GM12801 (cell line): ENCODE results near the gene FLII.

Experiments used
- CTCF ChIP-seq: IDR thresholded peaks from one replicate; pipeline ENCODE4 v1.5.1; 2011; ENCODE audit warnings: control low read depth; ENCODE audit not compliant: insufficient read length; ENCODE audit errors: extremely low read depth

FLII gene

GRCh38 chr17:18198530-18198929 is 60.0 kb downstream of the FLII start:
- TF ChIP-seq CTCF: no peak

- no peak for TF ChIP-seq CTCF
These were observed 60.9 kb downstream of the FLII start for GRCh38 chr17:18197535-18198194.

- no peak for TF ChIP-seq CTCF
These were observed 63.3 kb downstream of the FLII start for GRCh38 chr17:18195246-18195645.
